Nephron (organoid): ENCODE results near the gene DHCR7.

Source experiments
- H3K27ac Mint-ChIP-seq, 3 experiments: 2 replicates each; pipeline ENCODE4 v1.8.0; 2020; ENCODE audit warnings: mixed read lengths in 3 of 3, mild to moderate bottlenecking in 2 of 3, moderate library complexity in 1 of 3
- H3K27me3 Mint-ChIP-seq: 2 replicates; pipeline ENCODE4 v1.8.0; 2021; ENCODE audit warnings: low read depth, mild to moderate bottlenecking, moderate library complexity, mixed read lengths
- H3K36me3 Mint-ChIP-seq: 2 replicates; pipeline ENCODE4 v1.8.0; 2020; ENCODE audit warnings: low read depth, mixed read lengths
- H3K4me1 Mint-ChIP-seq: 2 replicates; pipeline ENCODE4 v1.8.0; 2020; ENCODE audit warnings: mixed read lengths
- H3K4me3 Mint-ChIP-seq, 3 experiments: 2 replicates each; pipeline ENCODE4 v1.8.0; 2020; ENCODE audit warnings: mild to moderate bottlenecking in 3 of 3, mixed read lengths in 3 of 3, moderate library complexity in 2 of 3
- H3K9me3 Mint-ChIP-seq: 2 replicates; pipeline ENCODE4 v1.8.0; 2020; ENCODE audit warnings: mixed read lengths
- TF ChIP-seq, protein P1 (sequence below), 3 experiments: fragments of 200-600 bp; sonication (generic); IDR thresholded peaks; one replicate each; pipeline ENCODE4 v1.5.0; 2021; ENCODE audit warnings: antibody characterized with exemption in 3 of 3; ENCODE audit not compliant: unreplicated experiment in 3 of 3

The DHCR7 gene

DNA sequence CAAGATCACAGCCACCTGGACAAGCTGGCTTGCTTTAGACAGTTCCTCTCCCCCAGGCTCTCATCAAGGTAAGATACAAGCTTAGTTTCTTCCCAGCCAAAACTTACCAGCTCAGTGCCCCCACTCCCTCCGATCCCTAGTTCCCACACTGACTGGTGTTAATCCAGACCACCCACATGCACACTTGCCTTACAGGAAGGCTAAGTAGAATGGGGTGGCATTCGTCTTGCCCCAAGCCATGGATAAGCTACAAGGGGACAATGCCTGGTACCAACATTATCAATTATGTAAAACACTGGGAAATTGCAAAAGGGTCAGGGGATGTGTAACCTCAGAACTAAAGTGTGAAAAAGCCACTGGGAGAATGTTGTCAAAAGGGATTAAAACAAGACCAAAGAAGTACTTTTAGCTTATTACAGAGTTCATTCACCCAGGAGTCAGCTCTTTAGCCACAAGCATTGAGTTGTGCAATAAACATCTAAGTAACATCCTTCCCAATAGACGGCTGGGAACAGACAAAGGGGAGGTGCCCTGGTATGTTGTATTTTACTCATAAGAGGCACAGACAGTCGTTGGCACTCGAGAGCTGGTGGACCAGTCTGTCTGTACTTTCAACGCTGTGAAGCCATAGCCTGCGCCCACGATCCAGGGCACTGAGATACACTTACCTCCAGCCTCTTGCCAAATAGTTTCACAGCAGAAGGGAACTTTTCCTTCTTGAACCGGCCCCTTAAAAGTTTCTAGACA is 1.1 kb downstream of the DHCR7 start:
- Mint-ChIP-seq H3K4me3 (peak overlapping the region; percentile 89 to 93 (median 92)), H3K27ac (peak overlapping the region; percentile 51 to 65 (median 52)), H3K36me3 (peaks cover 35% of the 10 kb centered on the region), H3K4me1 (peaks cover 36% of the 10 kb centered on the region), H3K27me3 (no peaks in the 10 kb centered on the region), H3K9me3 (peaks cover 3% of the 10 kb centered on the region)
- TF ChIP-seq, protein P1, sequence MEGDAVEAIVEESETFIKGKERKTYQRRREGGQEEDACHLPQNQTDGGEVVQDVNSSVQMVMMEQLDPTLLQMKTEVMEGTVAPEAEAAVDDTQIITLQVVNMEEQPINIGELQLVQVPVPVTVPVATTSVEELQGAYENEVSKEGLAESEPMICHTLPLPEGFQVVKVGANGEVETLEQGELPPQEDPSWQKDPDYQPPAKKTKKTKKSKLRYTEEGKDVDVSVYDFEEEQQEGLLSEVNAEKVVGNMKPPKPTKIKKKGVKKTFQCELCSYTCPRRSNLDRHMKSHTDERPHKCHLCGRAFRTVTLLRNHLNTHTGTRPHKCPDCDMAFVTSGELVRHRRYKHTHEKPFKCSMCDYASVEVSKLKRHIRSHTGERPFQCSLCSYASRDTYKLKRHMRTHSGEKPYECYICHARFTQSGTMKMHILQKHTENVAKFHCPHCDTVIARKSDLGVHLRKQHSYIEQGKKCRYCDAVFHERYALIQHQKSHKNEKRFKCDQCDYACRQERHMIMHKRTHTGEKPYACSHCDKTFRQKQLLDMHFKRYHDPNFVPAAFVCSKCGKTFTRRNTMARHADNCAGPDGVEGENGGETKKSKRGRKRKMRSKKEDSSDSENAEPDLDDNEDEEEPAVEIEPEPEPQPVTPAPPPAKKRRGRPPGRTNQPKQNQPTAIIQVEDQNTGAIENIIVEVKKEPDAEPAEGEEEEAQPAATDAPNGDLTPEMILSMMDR (IDR thresholded peaks at IDR 0.05; ENCODE audit: unreplicated experiment in 3 of 3), result no peak

DNA sequence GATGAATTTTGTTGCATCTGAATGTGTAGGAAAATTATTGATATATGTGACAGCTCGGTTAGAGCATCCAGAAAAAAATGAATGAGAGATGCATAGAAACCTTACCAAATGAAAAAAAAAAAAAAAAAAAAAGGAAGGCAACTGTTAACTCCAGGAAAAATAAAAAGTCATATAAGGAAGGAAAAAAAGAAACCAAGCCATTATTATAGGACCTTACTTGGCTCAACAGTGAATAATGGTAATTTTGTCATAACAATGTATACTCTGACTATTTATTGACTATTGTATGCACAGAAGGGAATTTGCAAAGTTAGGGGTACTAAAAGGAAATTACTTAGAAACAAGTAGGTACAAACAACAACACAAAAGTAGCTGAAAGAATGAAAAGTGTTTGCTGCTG is 2.0 kb downstream of the DHCR7 start:
- peaks cover 40% of the 10 kb centered on the region for H3K36me3 Mint-ChIP-seq
- H3K4me1 Mint-ChIP-seq, result peaks cover 30% of the 10 kb centered on the region
- H3K4me3 Mint-ChIP-seq, result peak overlapping the region; percentile 89 to 93 (median 92)
- no peak overlapping the region for H3K27ac Mint-ChIP-seq
- TF ChIP-seq, protein P1 (IDR thresholded peaks at IDR 0.05; ENCODE audit: unreplicated experiment in 3 of 3), result no peak
- H3K27me3 Mint-ChIP-seq, result no peaks in the 10 kb centered on the region
- peaks cover 3% of the 10 kb centered on the region for H3K9me3 Mint-ChIP-seq

DNA sequence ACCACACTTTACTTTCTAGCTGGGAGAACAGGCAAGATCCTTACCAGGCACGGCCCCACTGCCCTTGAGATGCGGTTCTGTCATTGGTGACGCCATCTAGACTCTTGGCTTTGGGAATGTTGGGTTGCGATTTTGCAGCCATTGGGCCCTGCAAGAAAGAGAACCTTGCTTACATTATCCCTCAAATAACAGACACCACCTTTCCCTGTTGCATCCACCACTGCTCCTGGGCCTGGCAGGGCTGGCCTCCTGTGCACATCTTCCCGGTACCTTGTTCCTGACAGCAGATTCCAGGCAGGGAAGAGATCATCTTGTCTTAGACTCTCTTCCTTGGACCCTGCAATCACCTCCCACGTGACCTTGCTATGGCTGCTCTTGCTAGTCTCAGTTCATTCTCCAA is 3.4 kb downstream of the DHCR7 start:
- no peak overlapping the region for H3K4me3 Mint-ChIP-seq
- peaks cover 3% of the 10 kb centered on the region for H3K9me3 Mint-ChIP-seq
- no peaks in the 10 kb centered on the region for H3K27me3 Mint-ChIP-seq
- peaks cover 20% of the 10 kb centered on the region for H3K4me1 Mint-ChIP-seq
- H3K36me3 Mint-ChIP-seq, result peaks cover 50% of the 10 kb centered on the region
- H3K27ac Mint-ChIP-seq, result no peak overlapping the region
- TF ChIP-seq, protein P1 (IDR thresholded peaks at IDR 0.05; ENCODE audit: unreplicated experiment in 3 of 3), result no peak

DNA sequence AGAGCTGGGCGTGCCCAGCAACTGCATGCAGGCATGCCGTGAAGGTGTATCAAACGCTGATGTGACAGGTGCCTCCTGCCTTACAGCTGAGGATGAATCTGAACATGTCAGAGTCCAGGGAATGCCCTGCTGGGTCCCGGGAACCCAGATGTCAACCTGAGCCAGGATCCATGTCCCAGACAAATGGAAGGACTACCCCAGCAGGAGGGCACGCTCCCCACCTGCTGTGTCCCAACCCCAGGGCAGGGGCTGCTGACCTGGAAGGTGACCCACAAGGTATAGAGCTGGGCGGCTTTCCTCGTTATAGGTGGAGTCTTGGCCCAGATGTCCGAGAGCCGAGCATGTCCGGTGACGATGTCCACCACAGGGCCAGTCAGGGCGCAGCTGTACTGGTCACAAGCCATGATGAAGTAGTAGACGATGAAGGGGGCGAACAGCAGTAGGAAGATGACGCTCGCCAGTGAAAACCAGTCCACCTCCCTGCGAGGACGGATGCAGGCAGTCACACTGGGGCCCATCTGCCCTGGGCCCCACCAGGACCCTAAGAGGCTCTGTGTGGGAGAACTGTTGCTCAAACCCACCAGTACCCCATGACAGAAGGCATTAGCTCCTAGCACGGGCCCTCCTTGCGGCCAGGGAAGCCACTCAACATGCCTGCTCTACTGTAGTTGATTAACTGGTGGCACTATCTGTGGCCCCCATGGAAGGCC is 4.3 kb downstream of the DHCR7 start:
- Mint-ChIP-seq H3K4me3 (no peak overlapping the region), H3K9me3 (peaks cover 3% of the 10 kb centered on the region), H3K27me3 (no peaks in the 10 kb centered on the region), H3K27ac (no peak overlapping the region), H3K4me1 (peaks cover 11% of the 10 kb centered on the region), H3K36me3 (peaks cover 51% of the 10 kb centered on the region)
- TF ChIP-seq, protein P1 (IDR thresholded peaks at IDR 0.05; ENCODE audit: unreplicated experiment in 3 of 3), result no peak

DNA sequence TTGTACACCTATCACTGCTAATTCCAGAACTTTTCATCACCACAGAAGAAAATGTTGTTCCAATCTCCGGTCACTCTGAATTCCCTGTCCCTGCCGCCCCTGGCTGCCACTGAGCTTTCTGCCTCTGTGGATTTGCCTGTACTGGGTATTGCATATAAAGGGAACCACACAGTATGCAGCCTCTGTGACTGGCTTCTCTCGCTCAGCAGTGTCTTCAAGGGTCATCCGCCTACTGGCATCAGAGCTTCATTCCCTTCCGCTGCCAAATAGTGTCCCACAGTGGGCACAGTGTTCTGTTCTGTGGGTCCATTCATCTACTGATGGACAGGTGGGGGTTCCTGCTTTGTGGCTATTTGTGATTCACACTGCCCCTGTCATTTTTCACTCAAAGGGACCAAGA is 5.3 kb downstream of the DHCR7 start:
- Mint-ChIP-seq H3K9me3 (peaks cover 3% of the 10 kb centered on the region), H3K27ac (no peak overlapping the region), H3K4me3 (no peak overlapping the region), H3K36me3 (peaks cover 54% of the 10 kb centered on the region), H3K27me3 (no peaks in the 10 kb centered on the region), H3K4me1 (peaks cover 10% of the 10 kb centered on the region)
- TF ChIP-seq, protein P1 (IDR thresholded peaks at IDR 0.05; ENCODE audit: unreplicated experiment in 3 of 3), result no peak
